GM18858 (cell line): ENCODE results near the gene CXCL10.
"Not testable (repeated sequence)": the region's sequence is repeated elsewhere in the genome, so short reads cannot be mapped to it uniquely, and the experiment has no call there.

Experiments used
- ATAC-seq: cut with Tn5 transposase; IDR thresholded peaks from one replicate; pipeline ENCODE4 v1.9.1; 2021; ENCODE audit not compliant: unreplicated experiment

CXCL10 gene

GRCh38 chr4:76029300-76029699 is 6.0 kb upstream of the CXCL10 start:
- ATAC-seq, result no peak

GRCh38 chr4:76028350-76028765 is 5.1 kb upstream of the CXCL10 start:
- ATAC-seq, result no peak

GRCh38 chr4:76024065-76024464 is 768 bp upstream of the CXCL10 start:
- ATAC-seq, result no peak

GRCh38 chr4:76022677-76023076 is 620 bp downstream of the CXCL10 start:
- no peak for ATAC-seq

GRCh38 chr4:76022031-76022430 is 1.3 kb downstream of the CXCL10 start:
- no peak for ATAC-seq

GRCh38 chr4:76017056-76017686 is 6.1 kb downstream of the CXCL10 start:
- ATAC-seq, result no peak

- ATAC-seq, result peak; percentile 64
Observed at GRCh38 chr4:76016393-76016792, 6.9 kb downstream of the CXCL10 start.

GRCh38 chr4:76013540-76013939 is 9.8 kb downstream of the CXCL10 start:
- no peak for ATAC-seq

GRCh38 chr4:76012388-76012801 is 10.9 kb downstream of the CXCL10 start:
- no peak for ATAC-seq

GRCh38 chr4:76011700-76012387 is 11.5 kb downstream of the CXCL10 start:
- ATAC-seq, result peak; percentile 60

- ATAC-seq, result no peak
Observed at GRCh38 chr4:76011018-76011670, 12.2 kb downstream of the CXCL10 start.

GRCh38 chr4:76010576-76010975 is 12.7 kb downstream of the CXCL10 start:
- no peak for ATAC-seq

GRCh38 chr4:76009311-76009710 is 14.0 kb downstream of the CXCL10 start:
- ATAC-seq, result no peak

- ATAC-seq, result no peak
Observed at GRCh38 chr4:76007089-76007862, 16.0 kb downstream of the CXCL10 start, which contains the start of gene CXCL9. Gene CXCL9, minus strand, starts transcription at chr4:76007509. Its CDS starts 60 bp downstream, at chr4:76007449.

- ATAC-seq, result no peak
Observed at GRCh38 chr4:76003620-76004019, 19.7 kb downstream of the CXCL10 start.

GRCh38 chr4:76003035-76003434 is 20.3 kb downstream of the CXCL10 start:
- ATAC-seq, result no peak

GRCh38 chr4:76002176-76002575 is 21.1 kb downstream of the CXCL10 start:
- ATAC-seq, result no peak

- no peak for ATAC-seq
Observed at GRCh38 chr4:76001700-76002099, 21.6 kb downstream of the CXCL10 start.

GRCh38 chr4:76000279-76000678 is 23.0 kb downstream of the CXCL10 start:
- ATAC-seq, result no peak

GRCh38 chr4:75998525-75999147 is 24.7 kb downstream of the CXCL10 start:
- not testable (repeated sequence) for ATAC-seq

GRCh38 chr4:75997946-75998345 is 25.4 kb downstream of the CXCL10 start:
- ATAC-seq, result no peak
